Activated naive CD4-positive, alpha-beta T cell (primary cell): ENCODE data around the gene LONRF2.

ENCODE experiments used
- DNase-seq, 4 experiments: peaks; one replicate each; lab custom pipeline; 2025; lab: John Stamatoyannopoulos, UW

Gene LONRF2

GRCh38 chr2:100236166-100236565 is 86.1 kb downstream of the LONRF2 start:
- DNase-seq, result no peak

DNA sequence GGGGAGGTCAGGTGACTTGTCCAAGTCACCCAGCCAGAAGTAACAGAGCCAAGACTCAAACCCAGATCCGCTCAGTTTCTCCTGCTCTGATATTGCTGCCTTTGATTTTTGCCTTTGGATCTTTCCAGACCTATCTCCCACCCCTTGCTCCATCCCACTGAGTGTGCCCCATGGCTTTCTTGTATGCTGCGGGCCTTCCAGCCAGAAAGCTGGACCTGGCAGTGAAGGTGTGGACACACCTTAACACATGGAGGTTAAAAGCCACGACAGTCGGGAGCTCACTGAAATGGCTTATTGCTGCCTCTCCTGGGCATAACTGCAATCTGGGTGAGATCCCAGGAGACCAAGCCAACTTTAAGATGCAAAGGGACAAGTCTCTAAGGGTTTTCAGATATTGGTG is 86.7 kb downstream of the LONRF2 start:
- no peak for DNase-seq

GRCh38 chr2:100235098-100235497 is 87.2 kb downstream of the LONRF2 start:
- peak in 1 of 4 experiments; percentile 7 for DNase-seq

GRCh38 chr2:100234141-100234540 is 88.2 kb downstream of the LONRF2 start:
- DNase-seq, result no peak

- DNase-seq, result no peak
Measured at GRCh38 chr2:100233061-100233460, 89.2 kb downstream of the LONRF2 start.

DNA sequence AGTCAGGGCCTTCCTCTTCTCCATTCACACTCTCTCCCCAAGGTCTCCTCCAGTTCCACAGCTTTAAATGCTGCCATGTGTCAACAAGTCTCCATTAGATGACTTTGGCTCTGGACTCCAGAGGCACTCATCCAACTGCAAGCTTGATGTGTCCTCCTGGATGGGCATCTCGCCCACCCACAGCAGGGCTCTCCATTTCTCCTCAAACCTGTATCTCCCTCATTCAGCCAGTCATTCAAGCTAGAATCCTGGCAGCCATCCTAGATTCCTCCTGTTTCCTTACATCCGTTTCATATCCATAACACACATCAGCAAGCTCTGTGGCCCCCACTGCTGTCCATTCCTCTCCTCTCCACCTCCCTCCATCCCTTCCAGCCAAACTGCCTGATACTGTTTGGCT is 91.5 kb downstream of the LONRF2 start:
- DNase-seq, result no peak

- no peak for DNase-seq
Measured at GRCh38 chr2:100228967-100229366, 93.3 kb downstream of the LONRF2 start.

DNA sequence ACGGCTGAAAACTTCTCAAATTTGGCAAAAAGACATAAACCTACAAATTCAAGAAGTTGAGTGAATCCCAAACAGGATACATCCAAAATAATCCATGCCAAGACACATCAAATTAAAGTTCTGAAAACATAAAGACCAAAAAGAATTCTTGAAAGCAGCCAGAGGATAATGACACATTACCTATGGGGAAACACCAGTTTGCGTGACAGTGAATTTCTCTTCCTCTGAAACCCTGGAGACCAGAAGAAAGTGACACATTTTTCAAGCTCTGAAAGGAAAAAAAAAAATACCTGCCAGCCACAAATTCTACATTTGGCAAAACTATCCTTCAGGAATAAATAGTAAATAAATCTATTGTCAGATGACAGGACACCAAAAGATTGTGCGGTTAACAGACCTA is 93.9 kb downstream of the LONRF2 start:
- no peak for DNase-seq

DNA sequence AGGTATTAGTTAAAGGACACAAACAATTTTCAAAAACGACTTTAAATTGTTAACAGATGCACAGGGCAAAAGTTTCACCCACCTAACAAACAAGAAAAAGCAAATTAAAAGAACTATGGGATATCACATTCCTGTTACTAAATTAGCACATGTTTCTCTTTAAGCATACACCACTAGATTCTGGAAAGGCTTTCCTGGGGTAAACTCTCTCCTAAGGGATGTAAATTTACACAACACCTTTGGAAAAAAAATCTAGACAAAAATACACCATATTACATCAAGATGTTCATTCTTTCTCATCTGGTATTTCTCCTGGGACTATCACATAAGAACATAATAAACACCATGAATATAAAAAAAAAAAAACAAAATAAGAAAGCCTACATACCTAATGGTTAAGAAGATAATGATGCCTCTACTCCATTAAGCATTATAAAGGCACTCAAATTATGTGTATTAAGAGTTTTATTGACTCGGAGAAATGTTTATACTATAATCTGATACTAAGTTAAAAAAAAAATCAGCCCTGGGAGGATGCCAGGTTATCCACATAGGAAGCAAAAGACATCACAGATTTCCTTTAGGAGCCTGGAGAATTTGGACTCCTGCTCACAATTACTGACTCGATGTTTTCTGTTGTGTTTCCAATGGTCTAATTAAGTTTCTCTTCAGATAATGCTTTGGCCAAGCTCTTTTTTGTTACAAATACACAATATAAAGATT is 97.2 kb downstream of the LONRF2 start:
- no peak for DNase-seq

DNA sequence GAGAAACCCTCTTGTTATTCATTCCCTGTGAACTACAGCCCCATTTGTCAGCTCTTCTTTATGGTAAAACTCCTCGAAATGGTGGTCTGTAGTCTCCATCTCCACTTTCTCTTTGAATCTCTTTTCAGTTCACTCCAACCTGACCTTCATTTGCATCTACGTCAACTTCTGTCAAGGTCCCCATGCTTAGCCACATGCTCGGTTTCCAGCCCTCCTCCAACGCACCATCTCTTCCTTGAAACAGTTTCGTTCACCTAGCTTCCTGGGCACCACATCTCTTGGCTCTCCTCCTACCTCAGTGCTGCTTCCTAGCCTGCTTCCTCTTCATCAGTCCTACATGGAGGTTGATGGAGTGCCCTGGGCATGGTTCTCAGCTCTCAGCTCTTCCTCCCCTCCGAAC is 98.8 kb downstream of the LONRF2 start:
- no peak for DNase-seq
